Measurements from ENCODE around the gene CFAP77. TPM values are rescaled to one million over a fixed set of nuclear protein-coding genes. Genes with fewer than 3 reads are reported as not detected.

The CFAP77 gene
- total RNA-seq, 1 donor from 2014 or later: not detected

GRCh38 chr9:132597073-132597775 is 187.2 kb downstream of the CFAP77 start:
- no peak for DNase-seq (ENCODE audit: low spot score)

GRCh38 chr9:132600326-132600984 is 190.4 kb downstream of the CFAP77 start:
- no peak for DNase-seq (ENCODE audit: low spot score)

- DNase-seq (ENCODE audit: low spot score): no peak
Observed at GRCh38 chr9:132602207-132602606, 192.2 kb downstream of the CFAP77 start.

- no peak for DNase-seq (ENCODE audit: low spot score)
Observed at GRCh38 chr9:132605387-132605786, 195.4 kb downstream of the CFAP77 start.

- no peak for DNase-seq (ENCODE audit: low spot score)
Observed at GRCh38 chr9:132606066-132606465, 196.1 kb downstream of the CFAP77 start.

- no peak for DNase-seq (ENCODE audit: low spot score)
Observed at GRCh38 chr9:132609184-132609583, 199.2 kb downstream of the CFAP77 start.

- DNase-seq (ENCODE audit: low spot score): no peak
Observed at GRCh38 chr9:132609829-132610228, 199.8 kb downstream of the CFAP77 start.

- no peak for DNase-seq (ENCODE audit: low spot score)
Observed at GRCh38 chr9:132610661-132611060, 200.7 kb downstream of the CFAP77 start.

GRCh38 chr9:132614324-132614723 is 204.3 kb downstream of the CFAP77 start:
- no peak for DNase-seq (ENCODE audit: low spot score)

GRCh38 chr9:132615774-132616173 is 205.8 kb downstream of the CFAP77 start:
- no peak for DNase-seq (ENCODE audit: low spot score)

- DNase-seq (ENCODE audit: low spot score): no peak
Observed at GRCh38 chr9:132616725-132617124, 206.7 kb downstream of the CFAP77 start.

- DNase-seq (ENCODE audit: low spot score): no peak
Observed at GRCh38 chr9:132622159-132622558, 212.1 kb downstream of the CFAP77 start.

Other genes with a start within 250 kb of the CFAP77 start
- gene NTNG2, start 248.2 kb upstream of the CFAP77 start, total RNA-seq: 2.2 TPM
- 67.6 TPM for gene SETX, start 55.2 kb upstream of the CFAP77 start, total RNA-seq
- 13.1 TPM for gene TTF1, start 3.4 kb upstream of the CFAP77 start, total RNA-seq
- gene BARHL1, start 172.4 kb downstream of the CFAP77 start, total RNA-seq: not detected

Measured in ureter (tissue), 1 donor.